ENCODE measurements around the gene MBD3. TPM values are rescaled to one million over a fixed set of nuclear protein-coding genes. Genes with fewer than 3 reads are reported as not detected.
A peak's percentile ranks its signal among the peaks of the same experiment; 100 is the strongest.

The MBD3 gene
- total RNA-seq, 6 experiments from 2014 or later = 75.6 to 104 (median 85.7) TPM

DNA sequence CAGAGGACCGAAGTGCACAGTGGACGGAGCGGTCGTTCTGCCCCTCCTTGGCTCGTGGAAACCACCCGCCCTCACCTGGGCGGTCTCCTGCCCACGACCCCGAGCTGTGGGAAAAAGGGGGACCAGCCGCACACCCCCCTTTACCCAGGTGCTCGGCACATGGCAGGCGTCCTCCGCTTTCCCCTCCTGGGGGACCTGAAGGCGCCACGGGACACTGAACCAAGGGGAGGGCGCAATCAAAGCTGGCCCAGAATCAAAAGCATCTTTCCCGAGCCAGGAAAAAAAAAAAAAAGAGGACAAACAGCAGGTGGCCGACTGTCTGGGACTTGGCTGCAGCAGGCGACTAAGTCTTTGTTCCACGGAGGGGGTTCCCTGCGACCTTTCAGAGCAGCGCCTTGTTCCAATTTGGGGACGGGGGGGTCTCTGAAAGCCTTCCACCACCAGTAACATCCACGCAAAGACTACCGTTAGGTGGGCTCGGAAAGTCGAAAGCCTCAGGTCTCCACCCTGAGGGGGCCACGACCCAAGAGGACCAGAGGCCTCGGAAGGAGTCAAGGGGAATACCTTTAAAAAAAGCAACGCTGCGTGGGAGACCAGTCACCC is 1.1 kb downstream of the MBD3 start:
- Mint-ChIP-seq H3K9me3 (no peaks in the 10 kb centered on the region), H3K36me3 (ENCODE audit: low read depth) (peaks cover 8% of the 10 kb centered on the region; the same call in 1 of the 2 replicates), H3K27me3 (ENCODE audit: insufficient read depth) (peaks cover 5% of the 10 kb centered on the region), H3K4me1 (ENCODE audit: low read depth) (peaks cover 28% of the 10 kb centered on the region), H3K27ac (peak overlapping the region; percentile 84), H3K4me3 (peak overlapping the region; percentile 95)
- no peak for DNase-seq
- TF ChIP-seq, protein P1, sequence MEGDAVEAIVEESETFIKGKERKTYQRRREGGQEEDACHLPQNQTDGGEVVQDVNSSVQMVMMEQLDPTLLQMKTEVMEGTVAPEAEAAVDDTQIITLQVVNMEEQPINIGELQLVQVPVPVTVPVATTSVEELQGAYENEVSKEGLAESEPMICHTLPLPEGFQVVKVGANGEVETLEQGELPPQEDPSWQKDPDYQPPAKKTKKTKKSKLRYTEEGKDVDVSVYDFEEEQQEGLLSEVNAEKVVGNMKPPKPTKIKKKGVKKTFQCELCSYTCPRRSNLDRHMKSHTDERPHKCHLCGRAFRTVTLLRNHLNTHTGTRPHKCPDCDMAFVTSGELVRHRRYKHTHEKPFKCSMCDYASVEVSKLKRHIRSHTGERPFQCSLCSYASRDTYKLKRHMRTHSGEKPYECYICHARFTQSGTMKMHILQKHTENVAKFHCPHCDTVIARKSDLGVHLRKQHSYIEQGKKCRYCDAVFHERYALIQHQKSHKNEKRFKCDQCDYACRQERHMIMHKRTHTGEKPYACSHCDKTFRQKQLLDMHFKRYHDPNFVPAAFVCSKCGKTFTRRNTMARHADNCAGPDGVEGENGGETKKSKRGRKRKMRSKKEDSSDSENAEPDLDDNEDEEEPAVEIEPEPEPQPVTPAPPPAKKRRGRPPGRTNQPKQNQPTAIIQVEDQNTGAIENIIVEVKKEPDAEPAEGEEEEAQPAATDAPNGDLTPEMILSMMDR (IDR thresholded peaks at IDR 0.05) = no peak; the same call in 1 of the 2 replicates

DNA sequence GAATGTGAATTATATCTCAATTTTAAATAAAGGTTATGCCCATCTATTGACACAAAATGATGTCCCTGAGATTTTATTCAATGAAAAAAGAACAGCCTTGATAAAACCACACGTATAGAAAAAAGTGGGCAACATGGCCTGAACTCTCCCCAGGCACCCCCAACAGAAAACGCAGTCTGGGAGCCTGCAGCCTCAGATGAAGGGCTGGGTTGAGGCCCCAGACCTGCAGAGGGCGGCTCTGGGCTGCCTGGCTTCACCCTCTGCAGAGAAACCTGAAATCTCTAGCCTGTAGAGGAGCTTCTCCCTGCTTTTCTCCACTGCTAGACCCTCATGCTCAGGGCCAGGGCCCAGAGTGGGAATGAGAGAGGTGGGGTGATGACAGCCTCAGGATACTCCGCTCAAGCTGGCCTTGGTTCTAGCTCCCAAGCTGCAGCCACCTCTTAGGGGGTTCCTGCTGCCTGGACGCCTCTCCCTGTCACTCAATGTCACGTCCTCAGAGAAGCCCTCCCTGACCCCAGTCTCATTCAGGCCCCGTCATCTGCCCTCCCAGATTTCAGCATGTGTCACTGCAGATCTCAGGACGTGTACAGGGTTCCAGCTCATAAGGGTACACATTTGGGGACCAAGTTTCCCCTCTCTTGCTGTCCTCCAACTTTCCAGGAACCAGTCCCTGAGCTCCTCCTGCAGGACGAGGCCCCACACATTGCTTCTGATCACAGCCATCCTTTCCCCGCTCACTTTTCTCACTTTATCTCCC is 1.8 kb downstream of the MBD3 start:
- DNase-seq = no peak
- TF ChIP-seq, protein P1 (IDR thresholded peaks at IDR 0.05) = peak; percentile 27; the same call in 1 of the 2 replicates
- peaks cover 5% of the 10 kb centered on the region for H3K27me3 Mint-ChIP-seq (ENCODE audit: insufficient read depth)
- H3K4me3 Mint-ChIP-seq = peak overlapping the region; percentile 95
- peak overlapping the region; percentile 84 for H3K27ac Mint-ChIP-seq
- peaks cover 13% of the 10 kb centered on the region; the same call in 1 of the 2 replicates for H3K36me3 Mint-ChIP-seq (ENCODE audit: low read depth)
- H3K9me3 Mint-ChIP-seq = no peaks in the 10 kb centered on the region
- H3K4me1 Mint-ChIP-seq (ENCODE audit: low read depth) = peaks cover 28% of the 10 kb centered on the region

DNA sequence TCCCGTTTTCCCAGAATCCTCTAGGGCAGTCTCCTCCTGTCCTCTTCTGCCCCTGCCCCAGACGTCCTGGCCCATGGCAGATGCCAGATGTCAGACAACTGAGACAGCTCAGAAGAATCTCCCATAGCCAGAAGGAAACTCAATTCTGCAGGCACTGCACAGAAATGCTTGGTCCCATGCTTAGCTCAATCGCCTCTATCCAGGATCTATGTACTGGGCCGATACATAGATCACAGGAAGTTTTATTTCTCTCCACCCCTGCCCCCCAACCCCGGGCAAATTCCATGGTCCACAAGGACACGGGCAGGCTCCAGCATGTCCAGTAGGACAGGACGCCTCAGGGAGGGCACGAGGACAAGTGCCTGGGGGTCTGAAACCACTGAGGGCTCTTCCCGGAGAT is 4.8 kb downstream of the MBD3 start:
- peaks cover 3% of the 10 kb centered on the region for H3K27me3 Mint-ChIP-seq (ENCODE audit: insufficient read depth)
- H3K4me1 Mint-ChIP-seq (ENCODE audit: low read depth) = peaks cover 28% of the 10 kb centered on the region
- H3K27ac Mint-ChIP-seq = no peak overlapping the region; the same call in 1 of the 2 replicates
- TF ChIP-seq, protein P1 (IDR thresholded peaks at IDR 0.05) = no peak
- no peak overlapping the region; the same call in 1 of the 2 replicates for H3K4me3 Mint-ChIP-seq
- no peak for DNase-seq
- peaks cover 17% of the 10 kb centered on the region; the same call in 1 of the 2 replicates for H3K36me3 Mint-ChIP-seq (ENCODE audit: low read depth)
- H3K9me3 Mint-ChIP-seq = no peaks in the 10 kb centered on the region

DNA sequence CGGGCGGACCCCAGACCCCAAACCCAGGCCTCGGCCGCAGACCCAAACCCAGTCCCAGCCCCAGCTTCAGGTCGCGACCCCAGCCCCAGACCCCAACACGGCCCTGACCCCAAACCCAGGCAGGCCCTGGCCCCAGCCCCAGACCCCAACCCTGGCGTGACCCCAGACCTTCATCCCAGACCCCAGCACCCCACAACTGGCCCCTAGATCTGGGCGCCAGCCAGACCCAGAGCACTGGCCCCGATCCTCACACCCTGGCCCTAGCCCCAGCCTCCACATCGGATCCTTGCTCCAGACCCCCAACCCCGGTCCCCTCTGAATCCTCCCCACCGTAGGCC is 7.5 kb downstream of the MBD3 start:
- Mint-ChIP-seq H3K4me1 (ENCODE audit: low read depth) (peaks cover 16% of the 10 kb centered on the region), H3K36me3 (ENCODE audit: low read depth) (peaks cover 17% of the 10 kb centered on the region; the same call in 1 of the 2 replicates), H3K4me3 (no peak overlapping the region), H3K9me3 (no peaks in the 10 kb centered on the region), H3K27me3 (ENCODE audit: insufficient read depth) (no peaks in the 10 kb centered on the region; the same call in 1 of the 2 replicates), H3K27ac (no peak overlapping the region)
- TF ChIP-seq, protein P1 (IDR thresholded peaks at IDR 0.05) = no peak
- DNase-seq = no peak

DNA sequence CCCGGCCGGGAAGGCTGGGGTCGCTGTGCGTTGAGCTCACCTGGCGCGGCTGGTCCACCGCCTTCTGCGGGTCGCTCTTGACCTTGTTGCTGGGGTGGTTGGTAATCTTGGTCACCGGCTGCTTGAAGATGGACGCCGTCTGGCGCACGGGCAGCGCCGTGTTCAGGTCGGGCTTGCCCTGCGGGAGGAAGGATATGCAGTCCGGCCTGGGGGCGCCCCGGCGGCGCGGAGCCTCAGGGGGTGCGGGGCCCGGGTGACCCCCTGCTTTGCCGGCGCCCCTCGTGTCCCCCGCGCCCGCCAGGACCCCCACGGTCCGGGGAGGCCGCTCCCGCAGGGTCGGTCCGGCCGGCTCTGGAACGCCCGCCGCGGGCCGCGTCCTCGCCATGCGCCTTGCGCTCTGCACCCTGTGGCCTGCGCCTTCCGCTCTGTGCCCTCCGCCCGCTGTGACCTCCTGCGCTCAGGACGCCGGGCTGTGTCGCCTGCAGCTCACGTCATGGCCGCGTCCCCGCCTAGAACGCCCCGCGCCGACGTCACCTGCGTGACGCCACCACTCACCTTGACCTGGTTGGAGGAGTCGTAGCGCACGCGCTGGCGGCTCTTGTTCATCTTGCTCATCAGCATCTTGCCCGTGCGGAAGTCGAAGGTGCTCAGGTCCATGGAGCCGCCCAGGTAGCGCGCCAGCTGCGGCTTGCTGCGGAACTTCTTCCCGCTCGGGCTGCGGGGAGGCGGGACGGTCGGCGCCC is 8.0 kb downstream of the MBD3 start:
- TF ChIP-seq, protein P1 (IDR thresholded peaks at IDR 0.05) = no peak
- H3K4me3 Mint-ChIP-seq = no peak overlapping the region
- no peak for DNase-seq
- no peaks in the 10 kb centered on the region; the same call in 1 of the 2 replicates for H3K27me3 Mint-ChIP-seq (ENCODE audit: insufficient read depth)
- peaks cover 19% of the 10 kb centered on the region; the same call in 1 of the 2 replicates for H3K36me3 Mint-ChIP-seq (ENCODE audit: low read depth)
- H3K9me3 Mint-ChIP-seq = no peaks in the 10 kb centered on the region
- H3K27ac Mint-ChIP-seq = no peak overlapping the region
- peaks cover 14% of the 10 kb centered on the region for H3K4me1 Mint-ChIP-seq (ENCODE audit: low read depth)
